Neutrophil (primary cell): ENCODE data around the gene CLIP2.

Experiments
- H3K27ac ChIP-seq: fragments of 200-600 bp; sonication (generic); 2 replicates; pipeline ENCODE4 v1.5.1; 2016; ENCODE audit warnings: mild to moderate bottlenecking, moderate library complexity
- H3K27me3 ChIP-seq: fragments of 200-600 bp; sonication (generic); 2 replicates; pipeline ENCODE4 v1.6.0; 2016; ENCODE audit warnings: mild to moderate bottlenecking
- H3K36me3 ChIP-seq: fragments of 200-600 bp; sonication (generic); 2 replicates; pipeline ENCODE4 v1.5.1; 2017
- H3K4me1 ChIP-seq, 2 experiments: fragments of 200-600 bp in 1 of 2; sonication (generic) in 1 of 2; 1 replicate in 1 of 2; 2 replicates in 1 of 2; pipeline versions ENCODE4 v1.5.1 to v1.6.1; 2013 to 2016; ENCODE audit warnings: low read depth in 1 of 2, low read length in 1 of 2, mild to moderate bottlenecking in 1 of 2, moderate library complexity in 1 of 2; ENCODE audit not compliant: control insufficient read depth in 1 of 2, insufficient read depth in 1 of 2
- H3K4me3 ChIP-seq, 2 experiments: fragments of 200-600 bp in 1 of 2; sonication (generic) in 1 of 2; 1 replicate in 1 of 2; 2 replicates in 1 of 2; pipeline ENCODE4 v1.5.1; 2013 to 2016; ENCODE audit warnings: low read depth in 1 of 2, low read length in 1 of 2, mild to moderate bottlenecking in 1 of 2, moderate library complexity in 1 of 2
- H3K9me3 ChIP-seq: fragments of 200-600 bp; sonication (generic); 2 replicates; pipeline ENCODE4 v1.5.1; 2016
- TF ChIP-seq, protein P1 (sequence below): fragments of 200-600 bp; sonication (generic); IDR thresholded peaks from 2 replicates; pipeline ENCODE4 v1.5.1; 2016; ENCODE audit warnings: antibody characterized with exemption

Gene CLIP2

DNA sequence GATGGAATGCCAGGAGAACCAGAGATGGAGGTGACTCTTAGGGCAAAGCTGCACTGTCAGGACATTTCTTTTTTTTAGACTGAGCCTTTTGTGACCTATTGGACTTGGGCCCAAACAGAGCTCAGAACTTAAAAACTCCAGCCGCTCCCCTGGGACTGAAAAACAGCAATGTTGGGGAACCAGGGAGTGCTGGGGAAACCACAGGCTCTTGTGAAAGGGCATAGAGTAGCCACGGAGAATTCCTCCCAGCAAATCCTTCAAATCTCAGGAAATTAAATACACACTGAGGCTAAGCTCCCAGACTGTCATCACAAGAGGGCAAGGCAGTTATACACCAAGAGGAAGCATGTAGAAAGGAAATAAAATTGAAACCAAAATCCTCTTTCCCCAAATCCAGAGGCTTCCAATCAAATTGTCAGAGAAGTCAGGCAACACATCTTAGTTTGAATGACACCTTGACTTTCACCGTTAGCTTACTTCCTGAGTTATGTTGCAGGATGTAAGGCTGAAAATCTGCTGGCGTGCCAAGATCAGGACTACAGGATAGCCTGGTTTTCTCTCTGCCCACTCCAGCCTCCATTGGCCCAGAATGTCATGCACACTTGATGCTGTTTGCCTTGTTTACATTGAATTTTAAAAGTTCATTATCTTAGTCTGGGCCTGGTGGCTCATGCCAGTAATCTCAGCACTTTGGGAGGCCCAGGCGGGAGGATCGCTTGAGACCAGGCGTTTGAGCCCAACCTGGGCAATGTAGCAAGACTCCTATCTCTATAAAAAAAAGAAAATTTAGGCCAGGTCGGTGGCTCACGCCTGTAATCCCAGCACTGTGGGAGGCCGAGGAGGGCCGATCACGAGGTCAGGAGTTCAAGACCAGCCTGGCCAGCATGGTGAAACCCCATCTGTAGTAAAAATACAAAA is 32.5 kb upstream of the CLIP2 start:
- Histone ChIP-seq H3K27me3 (no peaks in the 10 kb centered on the region), H3K4me1 (peaks cover 25 to 26% of the 10 kb centered on the region in 2 experiments), H3K9me3 (no peaks in the 10 kb centered on the region), H3K27ac (peak overlapping the region; percentile 23), H3K36me3 (no peaks in the 10 kb centered on the region), H3K4me3 (no peak overlapping the region)
- TF ChIP-seq, protein P1, sequence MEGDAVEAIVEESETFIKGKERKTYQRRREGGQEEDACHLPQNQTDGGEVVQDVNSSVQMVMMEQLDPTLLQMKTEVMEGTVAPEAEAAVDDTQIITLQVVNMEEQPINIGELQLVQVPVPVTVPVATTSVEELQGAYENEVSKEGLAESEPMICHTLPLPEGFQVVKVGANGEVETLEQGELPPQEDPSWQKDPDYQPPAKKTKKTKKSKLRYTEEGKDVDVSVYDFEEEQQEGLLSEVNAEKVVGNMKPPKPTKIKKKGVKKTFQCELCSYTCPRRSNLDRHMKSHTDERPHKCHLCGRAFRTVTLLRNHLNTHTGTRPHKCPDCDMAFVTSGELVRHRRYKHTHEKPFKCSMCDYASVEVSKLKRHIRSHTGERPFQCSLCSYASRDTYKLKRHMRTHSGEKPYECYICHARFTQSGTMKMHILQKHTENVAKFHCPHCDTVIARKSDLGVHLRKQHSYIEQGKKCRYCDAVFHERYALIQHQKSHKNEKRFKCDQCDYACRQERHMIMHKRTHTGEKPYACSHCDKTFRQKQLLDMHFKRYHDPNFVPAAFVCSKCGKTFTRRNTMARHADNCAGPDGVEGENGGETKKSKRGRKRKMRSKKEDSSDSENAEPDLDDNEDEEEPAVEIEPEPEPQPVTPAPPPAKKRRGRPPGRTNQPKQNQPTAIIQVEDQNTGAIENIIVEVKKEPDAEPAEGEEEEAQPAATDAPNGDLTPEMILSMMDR = no peak

DNA sequence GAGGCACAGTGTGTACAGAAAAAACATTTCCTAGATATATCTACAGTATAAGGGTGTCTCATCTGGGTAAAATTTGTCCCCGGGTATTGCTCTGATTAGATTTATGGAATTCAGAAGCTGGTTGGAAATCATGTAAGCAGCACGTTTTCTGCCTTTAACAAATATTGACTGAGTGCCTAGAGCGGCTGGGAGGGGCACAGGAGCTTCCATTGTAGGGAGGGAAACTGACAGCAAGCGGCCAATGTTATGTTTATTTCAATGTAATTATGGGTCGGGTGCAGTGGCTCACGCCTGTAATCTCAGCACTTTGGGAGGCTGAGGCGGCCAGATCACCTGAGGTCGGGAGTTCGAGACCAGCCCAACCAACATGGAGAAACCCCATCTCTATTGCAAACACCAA is 30.6 kb upstream of the CLIP2 start:
- H3K36me3 ChIP-seq = no peaks in the 10 kb centered on the region
- no peak overlapping the region for H3K27ac ChIP-seq
- TF ChIP-seq, protein P1 = no peak
- H3K9me3 ChIP-seq = no peaks in the 10 kb centered on the region
- peaks cover 15 to 20% of the 10 kb centered on the region in 2 experiments for H3K4me1 ChIP-seq
- H3K27me3 ChIP-seq = no peaks in the 10 kb centered on the region
- H3K4me3 ChIP-seq = no peak overlapping the region

DNA sequence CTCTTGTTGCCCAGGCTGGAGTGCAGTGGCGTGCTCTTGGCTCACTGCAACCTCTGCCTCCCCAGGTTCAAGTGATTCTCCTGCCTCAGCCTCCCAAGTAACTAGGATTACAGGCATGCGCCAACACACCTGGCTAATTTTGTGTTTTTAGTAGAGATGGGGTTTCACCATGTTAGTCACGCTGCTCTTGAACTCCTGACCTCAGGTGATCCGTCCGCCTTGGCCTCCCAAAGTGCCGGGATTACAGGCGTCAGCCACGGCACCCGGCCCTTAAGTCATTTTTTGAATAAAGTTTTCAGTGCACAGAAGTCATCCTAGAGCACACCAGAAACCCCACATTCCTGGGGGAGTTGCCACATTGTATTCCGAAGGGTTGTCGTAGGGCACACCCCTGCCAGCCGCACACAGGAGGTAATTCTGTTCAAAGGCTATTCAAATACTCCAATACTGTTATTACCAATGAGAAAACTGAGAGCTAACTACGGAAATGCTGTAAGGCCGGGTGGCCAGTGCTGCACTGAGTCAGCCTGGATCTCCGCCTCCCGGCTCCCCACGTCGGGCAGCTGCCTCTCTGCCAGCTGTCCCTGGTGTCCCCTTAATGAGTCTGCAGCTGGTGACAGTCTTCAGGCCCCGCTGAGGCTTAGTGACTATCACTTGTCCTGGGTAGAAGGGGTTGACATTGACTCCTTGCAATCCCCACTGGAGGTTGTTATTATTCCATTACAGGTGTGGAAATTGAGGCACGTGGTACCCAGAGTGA is 26.4 kb upstream of the CLIP2 start:
- TF ChIP-seq, protein P1 = no peak
- Histone ChIP-seq H3K9me3 (no peaks in the 10 kb centered on the region), H3K36me3 (no peaks in the 10 kb centered on the region), H3K4me3 (no peak overlapping the region), H3K27ac (no peak overlapping the region), H3K4me1 (no peaks in the 10 kb centered on the region), H3K27me3 (no peaks in the 10 kb centered on the region)

DNA sequence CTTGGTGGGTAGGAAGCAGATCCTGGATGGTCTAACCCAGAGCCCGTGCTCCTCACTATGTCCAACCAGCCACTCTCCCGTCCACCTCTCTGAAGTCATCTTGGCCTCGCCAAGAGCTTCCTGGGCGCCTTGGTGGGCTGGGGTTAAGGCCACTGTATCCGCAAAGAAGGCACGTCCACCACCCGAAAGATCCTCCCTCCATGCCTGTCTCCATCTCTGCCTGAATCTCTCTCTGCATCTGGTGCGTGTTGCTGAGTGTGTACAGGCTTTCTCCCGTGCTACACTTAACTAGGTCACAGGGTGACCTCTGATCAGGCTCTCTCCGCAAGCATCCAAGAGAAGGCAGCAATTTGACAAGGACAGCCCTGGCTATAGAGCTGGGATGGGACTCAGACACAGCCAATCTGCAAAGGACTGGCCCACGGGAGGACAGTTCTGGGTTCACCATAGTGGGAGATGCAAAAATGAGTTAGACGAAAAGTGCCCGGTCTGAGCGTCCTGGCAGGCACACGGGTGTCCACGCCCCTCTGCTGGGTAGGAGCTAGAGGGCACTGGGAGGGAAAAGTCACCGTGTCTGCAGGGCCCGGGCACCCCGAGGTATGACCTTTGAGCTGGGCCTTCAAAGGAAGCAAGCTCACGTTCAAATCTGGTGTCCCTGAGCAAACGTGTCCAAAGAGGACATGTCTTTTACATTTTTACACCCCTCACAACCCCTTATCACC is 25.6 kb upstream of the CLIP2 start:
- H3K27ac ChIP-seq = no peak overlapping the region
- no peaks in the 10 kb centered on the region for H3K36me3 ChIP-seq
- TF ChIP-seq, protein P1 = no peak
- H3K4me1 ChIP-seq = no peaks in the 10 kb centered on the region
- H3K9me3 ChIP-seq = no peaks in the 10 kb centered on the region
- no peaks in the 10 kb centered on the region for H3K27me3 ChIP-seq
- H3K4me3 ChIP-seq = no peak overlapping the region

DNA sequence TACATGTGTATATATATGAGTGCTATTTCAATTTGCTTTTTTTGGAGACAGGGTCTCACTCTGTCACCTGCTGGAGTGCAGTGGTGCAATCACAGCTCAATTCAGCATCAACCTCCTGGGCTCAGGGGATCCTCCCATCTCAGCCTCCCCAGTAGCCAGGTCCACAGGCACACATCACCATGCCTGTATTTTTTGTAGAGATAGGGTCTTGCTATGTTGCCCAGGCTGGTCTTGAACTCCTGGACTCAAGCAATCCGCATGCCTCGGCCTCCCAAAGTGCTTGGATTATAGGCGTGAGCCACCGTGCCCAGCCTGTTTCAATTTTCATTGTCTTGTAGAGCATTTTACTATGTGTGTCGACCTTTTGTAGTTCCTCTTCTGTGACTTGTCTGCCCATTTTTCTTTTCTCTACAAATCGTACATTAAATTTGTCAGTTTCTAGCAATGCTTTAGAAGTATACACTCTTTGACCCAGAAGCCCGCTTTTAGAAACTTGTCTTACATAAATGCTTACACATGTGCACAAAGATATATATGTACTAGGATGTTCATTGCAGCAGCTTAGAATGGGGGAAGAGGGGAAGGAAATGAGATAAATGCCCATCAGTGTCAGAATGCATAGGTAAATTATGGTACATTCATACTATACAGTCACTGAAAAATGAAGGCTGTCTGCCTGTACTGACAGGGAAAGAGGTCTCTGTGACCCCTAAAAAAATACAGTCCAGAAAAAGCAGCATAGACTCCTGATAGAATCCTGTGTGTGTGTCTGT is 22.8 kb upstream of the CLIP2 start:
- no peak overlapping the region for H3K27ac ChIP-seq
- TF ChIP-seq, protein P1 = no peak
- H3K27me3 ChIP-seq = no peaks in the 10 kb centered on the region
- H3K4me3 ChIP-seq = no peak overlapping the region
- H3K36me3 ChIP-seq = no peaks in the 10 kb centered on the region
- H3K9me3 ChIP-seq = no peaks in the 10 kb centered on the region
- H3K4me1 ChIP-seq = peaks cover 0 to 6% of the 10 kb centered on the region in 2 experiments
